ENCODE measurements around the gene LDHB.
"Not testable (repeated sequence)": the region's sequence is repeated elsewhere in the genome, so short reads cannot be mapped to it uniquely, and the experiment has no call there.

Gene LDHB

GRCh38 chr12:21617030-21617429 lies 40.6 kb downstream of the LDHB start:
- no peak overlapping the region for H3K4me3 ChIP-seq (ENCODE audit: low read length)
- DNase-seq (ENCODE audit: low read depth, low spot score) = no peak

GRCh38 chr12:21615431-21615830 lies 42.2 kb downstream of the LDHB start:
- H3K4me3 ChIP-seq (ENCODE audit: low read length) = no peak overlapping the region
- DNase-seq (ENCODE audit: low read depth, low spot score) = no peak

GRCh38 chr12:21614506-21614905 lies 43.1 kb downstream of the LDHB start:
- no peak for DNase-seq (ENCODE audit: low read depth, low spot score)

GRCh38 chr12:21613931-21614330 lies 43.7 kb downstream of the LDHB start:
- no peak overlapping the region for H3K4me3 ChIP-seq (ENCODE audit: low read length)
- DNase-seq (ENCODE audit: low read depth, low spot score) = no peak

More at GRCh38 chr12:21614506-21614905, 43.1 kb downstream of the LDHB start:
- H3K4me3 ChIP-seq (ENCODE audit: low read length) = no peak overlapping the region

- no peak for DNase-seq (ENCODE audit: low read depth, low spot score)
- no peak overlapping the region for H3K4me3 ChIP-seq (ENCODE audit: low read length)
These were observed 49.4 kb downstream of the LDHB start for GRCh38 chr12:21608196-21608595.

GRCh38 chr12:21607701-21608100 lies 49.9 kb downstream of the LDHB start:
- H3K4me3 ChIP-seq (ENCODE audit: low read length) = no peak overlapping the region
- no peak for DNase-seq (ENCODE audit: low read depth, low spot score)

GRCh38 chr12:21606175-21606574 lies 51.5 kb downstream of the LDHB start:
- no peak for DNase-seq (ENCODE audit: low read depth, low spot score)
- H3K4me3 ChIP-seq (ENCODE audit: low read length) = no peak overlapping the region

GRCh38 chr12:21604245-21605101 lies 53.2 kb downstream of the LDHB start, which contains the start of gene GYS2:
Gene GYS2, minus strand, starts transcription at chr12:21604847. Its CDS starts 255 bp downstream, at chr12:21604592.
- DNase-seq (ENCODE audit: low read depth, low spot score) = no peak
- H3K4me3 ChIP-seq (ENCODE audit: low read length) = no peak within 1 kb of the TSS

- DNase-seq (ENCODE audit: low read depth, low spot score) = no peak
- no peak overlapping the region for H3K4me3 ChIP-seq (ENCODE audit: low read length)
These were observed 54.9 kb downstream of the LDHB start for GRCh38 chr12:21602774-21603173.

- H3K4me3 ChIP-seq (ENCODE audit: low read length) = no peak overlapping the region
- DNase-seq (ENCODE audit: low read depth, low spot score) = no peak
These were observed 57.4 kb downstream of the LDHB start for GRCh38 chr12:21600196-21600595.

- no peak overlapping the region for H3K4me3 ChIP-seq (ENCODE audit: low read length)
- no peak for DNase-seq (ENCODE audit: low read depth, low spot score)
These were observed 58.3 kb downstream of the LDHB start for GRCh38 chr12:21599143-21599999.

- H3K4me3 ChIP-seq (ENCODE audit: low read length) = no peak overlapping the region
- no peak for DNase-seq (ENCODE audit: low read depth, low spot score)
These were observed 59.0 kb downstream of the LDHB start for GRCh38 chr12:21598651-21599050.

- not testable (repeated sequence) for DNase-seq (ENCODE audit: low read depth, low spot score); H3K4me3 ChIP-seq (ENCODE audit: low read length)
These were observed 62.3 kb downstream of the LDHB start for GRCh38 chr12:21595356-21595755.

- DNase-seq (ENCODE audit: low read depth, low spot score) = no peak
- no peak overlapping the region for H3K4me3 ChIP-seq (ENCODE audit: low read length)
These were observed 72.2 kb downstream of the LDHB start for GRCh38 chr12:21585485-21585884.

Data from Jurkat, Clone E6-1 (cell line).